ENCODE measurements around the gene DPP6.
"Not testable (repeated sequence)": the region's sequence is repeated elsewhere in the genome, so short reads cannot be mapped to it uniquely, and the experiment has no call there.

The DPP6 gene

GRCh38 chr7:154051006-154051642 lies 1.1 kb upstream of the DPP6 start:
- H3K27me3 ChIP-seq (ENCODE audit: control insufficient read depth in 1 of 2, insufficient read depth in 2 of 2, low read length in 2 of 2); H3K4me1 ChIP-seq (ENCODE audit: control insufficient read depth, insufficient read depth, low read length); H3K9ac ChIP-seq (ENCODE audit: low read length in 2 of 2); H3K27ac ChIP-seq (ENCODE audit: low read length); H3K9me3 ChIP-seq (ENCODE audit: control insufficient read depth in 2 of 2, low read length in 2 of 2); H3K36me3 ChIP-seq (ENCODE audit: control insufficient read depth in 2 of 2, insufficient read depth in 2 of 2, low read length in 2 of 2): not testable (repeated sequence)
- peak overlapping the region in 1 of 2 donors; percentile 29 for H3K4me3 ChIP-seq (ENCODE audit: low read length in 2 of 2)

GRCh38 chr7:154052530-154053252 lies 493 bp downstream of the DPP6 start:
- not testable (repeated sequence) for H3K9ac ChIP-seq (ENCODE audit: low read length in 2 of 2); H3K27ac ChIP-seq (ENCODE audit: low read length); H3K36me3 ChIP-seq (ENCODE audit: control insufficient read depth in 2 of 2, insufficient read depth in 2 of 2, low read length in 2 of 2); H3K4me1 ChIP-seq (ENCODE audit: control insufficient read depth, insufficient read depth, low read length); H3K9me3 ChIP-seq (ENCODE audit: control insufficient read depth in 2 of 2, low read length in 2 of 2); H3K27me3 ChIP-seq (ENCODE audit: control insufficient read depth in 1 of 2, insufficient read depth in 2 of 2, low read length in 2 of 2); H3K4me3 ChIP-seq (ENCODE audit: low read length in 2 of 2)

GRCh38 chr7:154053466-154054312 lies 1.5 kb downstream of the DPP6 start:
- H3K27ac ChIP-seq (ENCODE audit: low read length); H3K9ac ChIP-seq (ENCODE audit: low read length in 2 of 2); H3K9me3 ChIP-seq (ENCODE audit: control insufficient read depth in 2 of 2, low read length in 2 of 2); H3K36me3 ChIP-seq (ENCODE audit: control insufficient read depth in 2 of 2, insufficient read depth in 2 of 2, low read length in 2 of 2); H3K4me1 ChIP-seq (ENCODE audit: control insufficient read depth, insufficient read depth, low read length); H3K27me3 ChIP-seq (ENCODE audit: control insufficient read depth in 1 of 2, insufficient read depth in 2 of 2, low read length in 2 of 2); H3K4me3 ChIP-seq (ENCODE audit: low read length in 2 of 2): not testable (repeated sequence)

GRCh38 chr7:154054664-154055063 lies 2.5 kb downstream of the DPP6 start:
- not testable (repeated sequence) for H3K27me3 ChIP-seq (ENCODE audit: control insufficient read depth in 1 of 2, insufficient read depth in 2 of 2, low read length in 2 of 2); H3K9me3 ChIP-seq (ENCODE audit: control insufficient read depth in 2 of 2, low read length in 2 of 2); H3K4me1 ChIP-seq (ENCODE audit: control insufficient read depth, insufficient read depth, low read length); H3K9ac ChIP-seq (ENCODE audit: low read length in 2 of 2); H3K27ac ChIP-seq (ENCODE audit: low read length); H3K36me3 ChIP-seq (ENCODE audit: control insufficient read depth in 2 of 2, insufficient read depth in 2 of 2, low read length in 2 of 2); H3K4me3 ChIP-seq (ENCODE audit: low read length in 2 of 2)

- not testable (repeated sequence) for H3K4me3 ChIP-seq (ENCODE audit: low read length in 2 of 2); H3K9me3 ChIP-seq (ENCODE audit: control insufficient read depth in 2 of 2, low read length in 2 of 2); H3K9ac ChIP-seq (ENCODE audit: low read length in 2 of 2); H3K4me1 ChIP-seq (ENCODE audit: control insufficient read depth, insufficient read depth, low read length); H3K36me3 ChIP-seq (ENCODE audit: control insufficient read depth in 2 of 2, insufficient read depth in 2 of 2, low read length in 2 of 2); H3K27me3 ChIP-seq (ENCODE audit: control insufficient read depth in 1 of 2, insufficient read depth in 2 of 2, low read length in 2 of 2); H3K27ac ChIP-seq (ENCODE audit: low read length)
Observed at GRCh38 chr7:154055491-154056106, 3.4 kb downstream of the DPP6 start.

GRCh38 chr7:154058783-154059182 lies 6.6 kb downstream of the DPP6 start:
- H3K27me3 ChIP-seq (ENCODE audit: control insufficient read depth in 1 of 2, insufficient read depth in 2 of 2, low read length in 2 of 2); H3K9me3 ChIP-seq (ENCODE audit: control insufficient read depth in 2 of 2, low read length in 2 of 2); H3K36me3 ChIP-seq (ENCODE audit: control insufficient read depth in 2 of 2, insufficient read depth in 2 of 2, low read length in 2 of 2); H3K27ac ChIP-seq (ENCODE audit: low read length); H3K9ac ChIP-seq (ENCODE audit: low read length in 2 of 2); H3K4me1 ChIP-seq (ENCODE audit: control insufficient read depth, insufficient read depth, low read length); H3K4me3 ChIP-seq (ENCODE audit: low read length in 2 of 2): not testable (repeated sequence)

GRCh38 chr7:154060551-154060950 lies 8.4 kb downstream of the DPP6 start:
- H3K4me1 ChIP-seq (ENCODE audit: control insufficient read depth, insufficient read depth, low read length); H3K27ac ChIP-seq (ENCODE audit: low read length); H3K9me3 ChIP-seq (ENCODE audit: control insufficient read depth in 2 of 2, low read length in 2 of 2); H3K9ac ChIP-seq (ENCODE audit: low read length in 2 of 2); H3K36me3 ChIP-seq (ENCODE audit: control insufficient read depth in 2 of 2, insufficient read depth in 2 of 2, low read length in 2 of 2); H3K4me3 ChIP-seq (ENCODE audit: low read length in 2 of 2); H3K27me3 ChIP-seq (ENCODE audit: control insufficient read depth in 1 of 2, insufficient read depth in 2 of 2, low read length in 2 of 2): not testable (repeated sequence)

- H3K9ac ChIP-seq (ENCODE audit: low read length in 2 of 2); H3K27ac ChIP-seq (ENCODE audit: low read length); H3K4me3 ChIP-seq (ENCODE audit: low read length in 2 of 2); H3K36me3 ChIP-seq (ENCODE audit: control insufficient read depth in 2 of 2, insufficient read depth in 2 of 2, low read length in 2 of 2); H3K9me3 ChIP-seq (ENCODE audit: control insufficient read depth in 2 of 2, low read length in 2 of 2); H3K27me3 ChIP-seq (ENCODE audit: control insufficient read depth in 1 of 2, insufficient read depth in 2 of 2, low read length in 2 of 2); H3K4me1 ChIP-seq (ENCODE audit: control insufficient read depth, insufficient read depth, low read length): not testable (repeated sequence)
Observed at GRCh38 chr7:154071833-154072232, 19.6 kb downstream of the DPP6 start.

- not testable (repeated sequence) for H3K36me3 ChIP-seq (ENCODE audit: control insufficient read depth in 2 of 2, insufficient read depth in 2 of 2, low read length in 2 of 2); H3K27ac ChIP-seq (ENCODE audit: low read length); H3K27me3 ChIP-seq (ENCODE audit: control insufficient read depth in 1 of 2, insufficient read depth in 2 of 2, low read length in 2 of 2); H3K9ac ChIP-seq (ENCODE audit: low read length in 2 of 2); H3K4me1 ChIP-seq (ENCODE audit: control insufficient read depth, insufficient read depth, low read length); H3K9me3 ChIP-seq (ENCODE audit: control insufficient read depth in 2 of 2, low read length in 2 of 2); H3K4me3 ChIP-seq (ENCODE audit: low read length in 2 of 2)
Observed at GRCh38 chr7:154072395-154073181, 20.4 kb downstream of the DPP6 start.

GRCh38 chr7:154078523-154078922 lies 26.3 kb downstream of the DPP6 start:
- H3K4me1 ChIP-seq (ENCODE audit: control insufficient read depth, insufficient read depth, low read length); H3K27me3 ChIP-seq (ENCODE audit: control insufficient read depth in 1 of 2, insufficient read depth in 2 of 2, low read length in 2 of 2); H3K27ac ChIP-seq (ENCODE audit: low read length); H3K9me3 ChIP-seq (ENCODE audit: control insufficient read depth in 2 of 2, low read length in 2 of 2); H3K9ac ChIP-seq (ENCODE audit: low read length in 2 of 2); H3K36me3 ChIP-seq (ENCODE audit: control insufficient read depth in 2 of 2, insufficient read depth in 2 of 2, low read length in 2 of 2); H3K4me3 ChIP-seq (ENCODE audit: low read length in 2 of 2): not testable (repeated sequence)
